NCI-H82 (cell line): ENCODE data around the gene CEP112.

Experiments
- DNase-seq: peaks from one replicate; lab custom pipeline; 2025; lab: John Stamatoyannopoulos, UW

CEP112 gene

GRCh38 chr17:65988451-65988850 is 203.5 kb downstream of the CEP112 start:
- DNase-seq = no peak

DNA sequence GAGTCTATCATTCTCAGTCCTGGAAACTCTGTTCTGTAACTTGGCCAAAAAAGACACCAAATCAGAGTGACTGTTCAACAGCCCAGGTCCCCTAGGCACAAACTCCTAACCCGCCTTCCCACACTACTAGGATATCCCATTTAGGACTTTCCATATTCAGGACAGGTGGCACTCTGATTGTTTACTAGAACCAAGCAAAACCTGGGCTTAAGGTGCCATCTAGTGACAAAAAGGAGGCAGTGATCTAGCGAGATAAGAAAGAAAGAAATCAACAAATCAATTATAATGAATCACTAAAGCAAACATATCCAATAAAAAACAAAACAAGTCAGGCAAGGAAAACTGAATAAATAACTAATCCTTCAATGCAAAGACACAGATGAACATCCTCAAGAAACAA is 203.9 kb downstream of the CEP112 start:
- DNase-seq = peak; percentile 52

- no peak for DNase-seq
These were observed 206.4 kb downstream of the CEP112 start for GRCh38 chr17:65985571-65985970.

DNA sequence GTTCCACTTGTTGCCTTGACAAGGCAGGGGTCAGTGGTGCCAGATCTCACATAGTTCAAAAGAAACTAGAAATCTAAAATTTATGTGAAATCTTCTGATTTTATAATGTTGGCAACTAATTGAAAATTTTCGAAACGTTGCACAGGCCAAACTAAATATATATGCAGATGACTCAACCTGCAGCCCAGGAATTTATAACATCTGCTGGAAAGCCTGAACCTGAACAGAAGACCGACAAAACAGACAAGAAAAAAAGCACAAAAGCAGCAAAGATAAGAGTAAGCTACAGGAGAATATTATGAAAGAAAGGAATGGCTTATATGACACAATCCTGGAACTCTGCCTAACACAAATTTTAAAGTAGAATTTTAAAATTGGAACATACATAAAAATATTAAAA is 207.6 kb downstream of the CEP112 start:
- no peak for DNase-seq

DNA sequence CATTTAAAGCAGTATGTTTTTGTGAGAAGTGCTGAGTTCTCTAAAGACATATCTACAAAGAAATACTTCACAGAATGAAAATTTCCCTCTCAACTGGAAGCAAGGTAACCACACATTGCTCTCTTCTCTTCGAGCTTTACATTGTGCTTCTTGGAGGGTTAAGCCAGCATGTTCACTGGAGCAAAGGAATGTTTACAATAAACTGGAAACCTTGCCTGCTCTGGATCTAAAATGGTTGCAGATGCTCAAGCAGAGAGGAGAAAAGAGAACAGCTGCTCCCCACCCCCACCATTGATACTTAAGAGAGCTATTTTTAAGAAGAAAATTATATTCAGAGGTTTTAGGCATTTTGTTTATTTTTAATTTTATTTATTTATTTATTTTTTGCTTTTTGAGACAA is 213.1 kb downstream of the CEP112 start:
- no peak for DNase-seq

DNA sequence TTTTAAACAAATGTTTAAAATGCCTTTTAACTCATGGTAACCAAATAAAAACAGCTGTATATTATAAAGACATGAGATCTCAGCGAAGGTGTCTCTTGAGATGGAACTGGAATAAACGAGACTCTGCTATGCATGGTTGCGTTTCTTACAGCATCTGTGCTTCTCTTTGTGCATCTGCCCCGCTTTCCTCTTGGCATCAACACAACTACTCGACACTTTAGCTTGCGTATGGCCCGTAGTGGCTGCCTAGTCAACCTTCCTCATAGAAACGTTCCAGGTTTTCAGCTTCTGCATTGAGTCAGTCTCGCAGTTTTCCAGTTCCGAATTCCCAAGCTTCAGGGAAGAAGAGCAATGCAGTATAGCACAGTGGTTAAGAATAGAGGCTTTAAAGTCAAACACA is 214.9 kb downstream of the CEP112 start:
- DNase-seq = no peak

- DNase-seq = no peak
These were observed 216.1 kb downstream of the CEP112 start for GRCh38 chr17:65975878-65976277.

- no peak for DNase-seq
These were observed 218.7 kb downstream of the CEP112 start for GRCh38 chr17:65973237-65973636.

GRCh38 chr17:65967372-65967771 is 224.6 kb downstream of the CEP112 start:
- DNase-seq = no peak

GRCh38 chr17:65966072-65966695 is 225.7 kb downstream of the CEP112 start:
- no peak for DNase-seq

- DNase-seq = no peak
These were observed 228.8 kb downstream of the CEP112 start for GRCh38 chr17:65963179-65963578.

DNA sequence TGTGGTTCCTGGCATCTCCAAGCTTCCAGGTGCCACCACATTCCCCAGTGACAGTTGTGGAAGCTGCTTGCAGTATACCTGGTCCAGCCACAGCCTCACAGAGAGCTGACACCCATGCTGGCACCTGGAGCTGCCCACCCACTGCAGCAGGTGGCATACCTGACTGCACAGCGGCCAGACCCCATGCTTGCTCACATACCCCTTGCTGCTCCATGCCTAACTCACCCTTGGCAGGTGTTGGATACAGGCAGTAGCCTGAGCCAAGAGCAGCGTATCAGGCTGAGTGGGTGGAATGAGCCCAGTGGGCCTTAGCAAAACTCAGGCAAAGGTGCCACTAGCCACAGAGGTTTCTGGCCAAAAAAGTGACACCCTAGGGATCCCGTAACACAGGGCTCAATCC is 232.3 kb downstream of the CEP112 start:
- no peak for DNase-seq

- no peak for DNase-seq
These were observed 235.1 kb downstream of the CEP112 start for GRCh38 chr17:65956814-65957213.

GRCh38 chr17:65954148-65954449 is 237.8 kb downstream of the CEP112 start:
- DNase-seq = no peak

DNA sequence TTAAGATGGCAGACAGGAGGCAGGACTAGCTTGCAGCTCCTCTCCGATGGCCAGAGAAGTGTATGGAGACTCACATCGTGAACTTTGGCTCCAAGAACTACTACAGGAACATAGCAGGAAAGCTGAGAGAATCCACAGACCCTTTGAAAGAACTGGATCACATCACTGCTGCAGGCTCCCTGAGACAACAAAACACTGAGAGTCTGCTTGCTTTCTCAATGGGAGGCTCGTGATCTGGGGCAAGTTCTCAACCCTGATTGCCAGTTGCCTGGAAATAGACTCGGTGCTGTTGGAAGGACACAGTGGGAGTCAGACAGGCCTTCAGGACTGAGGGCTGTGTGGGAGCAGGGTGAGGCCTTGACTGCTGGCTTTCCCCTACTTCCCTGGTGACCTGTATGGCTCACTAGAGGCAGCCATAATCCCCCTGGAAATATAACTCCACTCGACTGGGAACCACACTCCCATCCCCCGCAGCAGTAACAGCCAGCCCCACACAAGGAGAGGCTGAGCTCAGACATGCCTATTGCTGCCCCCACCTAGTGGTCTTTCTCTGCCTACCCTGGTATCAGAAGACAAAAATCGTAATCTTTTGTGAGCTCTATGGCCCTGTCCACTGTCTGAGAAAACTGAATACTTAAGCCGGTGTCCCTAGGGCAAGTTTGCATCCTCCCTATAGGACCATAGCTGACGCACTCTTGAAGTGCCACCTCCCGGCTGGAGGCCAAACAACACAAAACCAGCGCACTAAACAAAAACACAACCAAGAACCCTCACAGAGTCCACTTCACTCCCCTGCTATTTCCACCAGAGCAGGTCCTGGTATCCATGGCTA is 238.4 kb downstream of the CEP112 start:
- no peak for DNase-seq

- no peak for DNase-seq
These were observed 239.3 kb downstream of the CEP112 start for GRCh38 chr17:65952586-65952985.

- no peak for DNase-seq
These were observed 239.9 kb downstream of the CEP112 start for GRCh38 chr17:65952015-65952414.

GRCh38 chr17:65947831-65948230 is 244.1 kb downstream of the CEP112 start:
- no peak for DNase-seq

DNA sequence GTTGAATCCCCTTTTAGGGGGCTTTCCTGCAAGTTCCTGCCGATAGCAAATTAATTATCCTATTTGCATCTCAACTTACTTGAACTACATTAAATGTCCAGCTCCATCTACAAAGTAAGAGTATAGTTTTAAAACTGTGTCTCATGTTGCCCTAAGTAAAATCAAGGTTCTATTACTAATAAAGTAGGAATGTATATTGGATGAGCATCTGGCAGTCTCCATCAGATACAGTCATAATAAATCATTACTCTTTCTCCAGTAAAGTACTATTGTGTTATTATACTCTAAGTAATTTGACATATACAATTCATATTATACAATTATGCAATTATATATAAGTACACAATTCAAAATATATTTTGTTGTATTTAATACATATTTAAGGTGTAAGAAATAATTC is 249.3 kb downstream of the CEP112 start:
- DNase-seq = no peak

GRCh38 chr17:65941356-65941899 is 250.5 kb downstream of the CEP112 start:
- DNase-seq = no peak

DNA sequence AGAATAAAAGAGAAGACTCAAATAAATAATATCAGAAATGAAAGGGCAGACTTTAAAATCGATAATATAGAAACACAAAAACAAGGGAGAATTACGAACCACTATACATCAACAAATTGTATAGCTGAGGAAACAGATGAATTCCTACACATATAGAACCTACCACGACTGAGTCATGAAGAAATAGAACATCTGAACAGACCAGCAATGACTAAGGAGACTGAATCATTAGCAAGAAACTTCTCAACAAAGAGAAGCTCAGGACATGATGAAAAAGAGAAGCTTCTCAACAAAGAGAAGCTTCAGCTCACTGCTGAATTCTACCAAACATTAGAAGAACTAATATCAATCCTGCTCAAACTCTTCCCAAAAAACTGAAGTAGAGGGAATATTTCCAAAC is 255.9 kb downstream of the CEP112 start:
- no peak for DNase-seq

DNA sequence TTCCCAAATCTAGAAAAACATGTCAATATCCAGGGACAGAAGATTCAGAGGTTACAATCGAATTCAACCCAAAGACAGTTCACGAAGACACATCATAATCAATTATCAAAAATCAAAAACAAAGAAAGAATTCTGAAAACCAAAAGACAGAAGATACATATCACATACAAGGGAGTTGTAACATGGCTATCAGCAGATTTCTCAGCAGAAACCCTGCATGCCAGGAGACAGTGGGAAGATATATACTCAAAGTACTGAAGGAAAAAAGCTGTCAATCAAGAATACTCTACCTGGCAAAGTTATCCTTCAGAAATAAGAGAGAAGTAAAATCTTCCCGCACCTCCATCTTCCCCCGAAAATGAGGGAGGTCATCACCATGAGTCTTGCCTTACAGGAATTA is 258.6 kb downstream of the CEP112 start:
- DNase-seq = no peak

DNA sequence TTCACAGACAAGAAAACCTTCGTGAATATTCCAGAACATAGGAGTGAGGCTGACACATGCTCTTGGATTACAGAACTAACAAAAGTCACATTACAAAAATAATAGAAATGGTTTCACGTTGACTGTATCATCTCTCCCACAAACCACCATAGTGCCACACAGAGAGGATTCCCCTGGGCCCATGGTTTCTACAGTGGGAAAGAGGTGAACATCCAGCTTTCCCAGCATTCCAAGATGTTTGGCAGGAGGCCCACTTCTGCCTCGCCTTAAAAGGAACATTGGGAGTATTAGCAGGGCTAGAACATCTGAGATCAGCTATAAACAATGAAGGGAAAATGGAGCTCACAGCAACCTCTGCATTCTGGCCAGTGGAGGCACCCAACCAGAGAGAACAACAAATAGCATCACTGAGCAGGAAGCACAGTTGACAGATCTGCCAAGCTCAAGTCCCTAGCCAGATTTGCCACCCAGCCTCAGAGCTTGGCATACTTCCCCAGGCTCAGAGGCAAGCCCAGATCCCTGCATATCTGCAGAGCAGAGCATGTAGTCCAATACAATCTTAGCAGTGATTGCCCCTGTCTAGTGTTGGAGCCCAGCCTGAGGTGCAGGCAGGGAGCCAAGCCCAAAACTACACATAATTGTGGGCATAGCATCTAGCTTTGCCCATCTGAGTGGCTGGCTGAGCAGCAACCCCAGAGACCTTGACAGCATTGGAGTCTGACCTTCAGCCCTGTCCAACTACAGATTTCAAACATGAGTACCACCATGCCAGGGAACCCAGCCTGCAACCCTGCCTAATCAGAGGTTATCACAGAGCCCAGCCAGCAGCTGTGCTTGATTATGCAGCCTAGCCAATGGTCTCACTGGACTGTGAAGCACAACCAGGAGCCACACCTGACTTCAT is 260.4 kb downstream of the CEP112 start:
- no peak for DNase-seq
